Measurements from ENCODE around the gene AOC3. TPM values are rescaled to one million over a fixed set of nuclear protein-coding genes. Genes with fewer than 3 reads are reported as not detected.

AOC3 gene
- total RNA-seq, 1 experiment from 2014 or later = 0.26 TPM

DNA sequence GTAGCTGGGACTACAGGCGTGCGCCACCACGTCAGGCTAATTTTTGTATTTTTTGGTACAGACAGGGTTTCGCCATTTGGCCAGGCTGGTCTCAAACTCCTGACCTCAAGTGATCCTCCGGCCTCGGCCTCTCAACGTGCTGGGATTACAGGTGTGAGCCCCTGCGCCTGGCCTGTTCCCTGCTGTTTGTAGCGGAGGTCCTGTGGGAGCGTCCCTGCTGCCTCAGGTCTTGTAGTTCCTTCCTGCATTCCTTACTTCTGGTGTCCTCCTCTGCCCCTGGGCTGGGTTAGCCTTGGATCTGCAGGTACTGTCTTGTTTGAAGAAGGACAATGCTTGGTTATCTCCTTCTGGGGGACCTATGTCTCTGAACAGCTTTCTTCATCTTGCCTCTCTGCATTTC is 26.0 kb downstream of the AOC3 start:
- CTCF ChIA-PET = no interaction called here

DNA sequence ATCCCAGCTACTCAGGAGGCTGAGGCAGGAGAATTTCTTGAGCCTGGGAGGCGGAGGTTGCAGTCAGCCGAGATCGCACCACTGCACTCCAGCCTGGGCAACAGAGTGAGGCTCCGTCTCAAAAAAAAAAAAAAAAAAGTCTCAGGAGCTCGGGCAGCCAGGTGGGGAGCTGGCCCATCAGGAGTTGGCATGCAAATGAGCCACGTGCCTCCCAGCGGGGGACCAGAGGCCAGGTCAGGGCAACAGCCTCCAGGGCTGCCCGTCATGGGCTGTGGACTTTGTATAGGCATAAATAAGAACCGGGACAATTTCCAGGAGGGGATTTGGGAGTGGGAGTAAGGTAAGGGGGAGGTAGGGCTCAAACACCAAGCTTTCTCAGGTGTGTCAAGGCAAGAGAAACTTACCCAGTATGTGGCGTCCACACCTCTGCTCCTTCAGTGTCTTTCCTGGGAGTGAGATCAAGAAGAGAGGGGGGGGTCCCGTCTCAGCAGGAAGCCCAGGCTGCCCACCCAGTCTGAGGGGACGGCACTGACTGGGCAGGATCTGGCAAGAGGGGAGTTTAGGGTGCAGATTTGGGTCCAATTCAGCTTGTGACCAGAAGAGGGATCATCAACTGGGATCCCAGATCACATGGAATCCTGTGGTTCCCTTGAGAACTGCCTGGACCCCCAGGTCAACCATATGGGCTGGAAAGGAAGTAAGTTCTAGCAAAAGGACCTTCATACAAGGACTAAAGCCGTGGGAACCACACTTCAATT is 27.3 kb downstream of the AOC3 start:
- H3K36me3 ChIP-seq (ENCODE audit: low read depth, low read length) = no peaks in the 10 kb centered on the region
- intact Hi-C loops (cut with micrococcal nuclease) = no loop called here
- H3K4me3 ChIP-seq (ENCODE audit: low read length) = no peak overlapping the region
- ChIA-PET POLR2A (ENCODE audit: unreplicated experiment) (no interaction called here), CTCF (interaction anchor here (0.7 kb wide), 1 partner anchor 51 kb away, joined by 5 read pairs; no protein-coding TSS in a partner anchor)
- no peaks in the 10 kb centered on the region for H3F3A ChIP-seq (ENCODE audit: low read length, unreplicated experiment)
- no peaks in the 10 kb centered on the region for H3K9me2 ChIP-seq (replicated peaks; ENCODE audit: low read length)
- DNase-seq (no peak), ATAC-seq (no peak)
- BruUV-seq (replicated peaks) = no TSS peak
- no peak overlapping the region for H3K4me2 ChIP-seq (ENCODE audit: low read length)
- H3K79me2 ChIP-seq (ENCODE audit: low read length) = no peaks in the 10 kb centered on the region
- H3K27ac ChIP-seq (ENCODE audit: low read length) = no peak overlapping the region
- H3K9me3 ChIP-seq (ENCODE audit: low read length) = no peaks in the 10 kb centered on the region
- no peaks in the 10 kb centered on the region for H3K4me1 ChIP-seq (ENCODE audit: insufficient read depth, low read length)
- no peak for TF ChIP-seq EZH2phosphoT487 (IDR thresholded peaks at IDR 0.05; ENCODE audit: borderline replicate concordance, low read length)
- TF ChIP-seq, protein P1, sequence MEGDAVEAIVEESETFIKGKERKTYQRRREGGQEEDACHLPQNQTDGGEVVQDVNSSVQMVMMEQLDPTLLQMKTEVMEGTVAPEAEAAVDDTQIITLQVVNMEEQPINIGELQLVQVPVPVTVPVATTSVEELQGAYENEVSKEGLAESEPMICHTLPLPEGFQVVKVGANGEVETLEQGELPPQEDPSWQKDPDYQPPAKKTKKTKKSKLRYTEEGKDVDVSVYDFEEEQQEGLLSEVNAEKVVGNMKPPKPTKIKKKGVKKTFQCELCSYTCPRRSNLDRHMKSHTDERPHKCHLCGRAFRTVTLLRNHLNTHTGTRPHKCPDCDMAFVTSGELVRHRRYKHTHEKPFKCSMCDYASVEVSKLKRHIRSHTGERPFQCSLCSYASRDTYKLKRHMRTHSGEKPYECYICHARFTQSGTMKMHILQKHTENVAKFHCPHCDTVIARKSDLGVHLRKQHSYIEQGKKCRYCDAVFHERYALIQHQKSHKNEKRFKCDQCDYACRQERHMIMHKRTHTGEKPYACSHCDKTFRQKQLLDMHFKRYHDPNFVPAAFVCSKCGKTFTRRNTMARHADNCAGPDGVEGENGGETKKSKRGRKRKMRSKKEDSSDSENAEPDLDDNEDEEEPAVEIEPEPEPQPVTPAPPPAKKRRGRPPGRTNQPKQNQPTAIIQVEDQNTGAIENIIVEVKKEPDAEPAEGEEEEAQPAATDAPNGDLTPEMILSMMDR (conservative IDR thresholded peaks at IDR 0.05; ENCODE audit: low read depth, low read length) = 0 out of 2 replicates have a peak, but pooled peaks have one; percentile 18
- TF ChIP-seq EZH2 (IDR thresholded peaks at IDR 0.05; ENCODE audit: low read length, unreplicated experiment) = no peak
- H3K27me3 ChIP-seq (ENCODE audit: low read length) = no peaks in the 10 kb centered on the region
- no peak overlapping the region for H3K9ac ChIP-seq (ENCODE audit: low read length)
- H2AFZ ChIP-seq (ENCODE audit: low read length) = no peak overlapping the region
- H4K20me1 ChIP-seq (ENCODE audit: low read length) = no peaks in the 10 kb centered on the region

More for the DNA sequence above, 26.0 kb downstream of the AOC3 start:
- Histone ChIP-seq H3K36me3 (ENCODE audit: low read depth, low read length) (no peaks in the 10 kb centered on the region), H3K79me2 (ENCODE audit: low read length) (no peaks in the 10 kb centered on the region), H3K9me2 (replicated peaks; ENCODE audit: low read length) (no peaks in the 10 kb centered on the region), H3K4me3 (ENCODE audit: low read length) (no peak overlapping the region), H2AFZ (ENCODE audit: low read length) (no peak overlapping the region), H4K20me1 (ENCODE audit: low read length) (no peaks in the 10 kb centered on the region), H3K27me3 (ENCODE audit: low read length) (no peaks in the 10 kb centered on the region), H3F3A (ENCODE audit: low read length, unreplicated experiment) (no peaks in the 10 kb centered on the region), H3K9me3 (ENCODE audit: low read length) (no peaks in the 10 kb centered on the region), H3K4me1 (ENCODE audit: insufficient read depth, low read length) (no peaks in the 10 kb centered on the region), H3K4me2 (ENCODE audit: low read length) (no peak overlapping the region), H3K27ac (ENCODE audit: low read length) (no peak overlapping the region), H3K9ac (ENCODE audit: low read length) (no peak overlapping the region)
- TF ChIP-seq EZH2 (IDR thresholded peaks at IDR 0.05; ENCODE audit: low read length, unreplicated experiment) = no peak
- ATAC-seq (no peak), DNase-seq (no peak)
- POLR2A ChIA-PET (ENCODE audit: unreplicated experiment) = no interaction called here
- intact Hi-C loops (cut with micrococcal nuclease) = no loop called here
- BruUV-seq (replicated peaks) = no TSS peak

- H3K4me2 ChIP-seq (ENCODE audit: low read length) = no peak overlapping the region
- H3K9me2 ChIP-seq (replicated peaks; ENCODE audit: low read length) = no peaks in the 10 kb centered on the region
- no peak overlapping the region for H3K9ac ChIP-seq (ENCODE audit: low read length)
- no peaks in the 10 kb centered on the region for H3K79me2 ChIP-seq (ENCODE audit: low read length)
- no peak overlapping the region for H3K27ac ChIP-seq (ENCODE audit: low read length)
- POLR2A ChIA-PET (ENCODE audit: unreplicated experiment) = no interaction called here
- no peak overlapping the region for H3K4me3 ChIP-seq (ENCODE audit: low read length)
- no peak for DNase-seq
- H3K27me3 ChIP-seq (ENCODE audit: low read length) = no peaks in the 10 kb centered on the region
- ATAC-seq = no peak
- no peaks in the 10 kb centered on the region for H4K20me1 ChIP-seq (ENCODE audit: low read length)
- H3K9me3 ChIP-seq (ENCODE audit: low read length) = no peaks in the 10 kb centered on the region
- H3K36me3 ChIP-seq (ENCODE audit: low read depth, low read length) = no peaks in the 10 kb centered on the region
- no peaks in the 10 kb centered on the region for H3F3A ChIP-seq (ENCODE audit: low read length, unreplicated experiment)
- intact Hi-C loops (cut with micrococcal nuclease) = no loop called here
- no TSS peak for BruUV-seq (replicated peaks)
- H3K4me1 ChIP-seq (ENCODE audit: insufficient read depth, low read length) = no peaks in the 10 kb centered on the region
- CTCF ChIA-PET = interaction anchor here (0.7 kb wide), 1 partner anchor 50 kb away, joined by 5 read pairs; no protein-coding TSS in a partner anchor
- no peak overlapping the region for H2AFZ ChIP-seq (ENCODE audit: low read length)
- no peak for TF ChIP-seq EZH2phosphoT487 (IDR thresholded peaks at IDR 0.05; ENCODE audit: borderline replicate concordance, low read length)
- TF ChIP-seq, protein P1 (conservative IDR thresholded peaks at IDR 0.05; ENCODE audit: low read depth, low read length) = no peak
- TF ChIP-seq EZH2 (IDR thresholded peaks at IDR 0.05; ENCODE audit: low read length, unreplicated experiment) = no peak
Measured at GRCh38 chr17:42878924-42879595, 28.1 kb downstream of the AOC3 start.
